Measurements from ENCODE around the gene PRR9. TPM values are rescaled to one million over a fixed set of nuclear protein-coding genes. Genes with fewer than 3 reads are reported as not detected.

PRR9 gene
- polyA plus RNA-seq, 2 donors, result not detected

GRCh38 chr1:153260585-153261280, 43.3 kb downstream of the PRR9 start:
- H3K27me3 ChIP-seq (ENCODE audit: control insufficient read depth in 1 of 2, insufficient read depth in 2 of 2, low read length in 2 of 2), result peaks cover 0 to 5% of the 10 kb centered on the region in 2 donors

GRCh38 chr1:153261281-153262069, 44.1 kb downstream of the PRR9 start:
- H3K36me3 ChIP-seq (ENCODE audit: control insufficient read depth in 2 of 2, insufficient read depth in 2 of 2, low read length in 1 of 2), result no peaks in the 10 kb centered on the region
- WGBS, 2 donors, result 3% methylated on average over 66 to 80 of the region's 80 CpGs
- H3K27ac ChIP-seq (ENCODE audit: low read depth in 2 of 2, low read length in 1 of 2), result no peak overlapping the region
- no peaks in the 10 kb centered on the region for H3K4me1 ChIP-seq (ENCODE audit: control insufficient read depth in 2 of 2, insufficient read depth in 2 of 2, low read length in 1 of 2)
- peak overlapping the region; percentile 55 to 67 for H3K4me3 ChIP-seq (ENCODE audit: low read depth in 1 of 2, low read length in 2 of 2)
- no peaks in the 10 kb centered on the region for H3K9me3 ChIP-seq (ENCODE audit: control insufficient read depth in 2 of 2, insufficient read depth in 1 of 2, low read depth in 1 of 2, low read length in 1 of 2)
- H3K27me3 ChIP-seq (ENCODE audit: control insufficient read depth in 1 of 2, insufficient read depth in 2 of 2, low read length in 2 of 2), result peaks cover 0 to 5% of the 10 kb centered on the region in 2 donors

More at GRCh38 chr1:153260585-153261280, 43.3 kb downstream of the PRR9 start:
- peak overlapping the region; percentile 55 to 67 for H3K4me3 ChIP-seq (ENCODE audit: low read depth in 1 of 2, low read length in 2 of 2)
- H3K4me1 ChIP-seq (ENCODE audit: control insufficient read depth in 2 of 2, insufficient read depth in 2 of 2, low read length in 1 of 2), result no peaks in the 10 kb centered on the region
- no peaks in the 10 kb centered on the region for H3K36me3 ChIP-seq (ENCODE audit: control insufficient read depth in 2 of 2, insufficient read depth in 2 of 2, low read length in 1 of 2)
- 11 to 13% methylated on average over 35 to 45 of the region's 45 CpGs for WGBS, 2 donors
- no peak overlapping the region for H3K27ac ChIP-seq (ENCODE audit: low read depth in 2 of 2, low read length in 1 of 2)
- H3K9me3 ChIP-seq (ENCODE audit: control insufficient read depth in 2 of 2, insufficient read depth in 1 of 2, low read depth in 1 of 2, low read length in 1 of 2), result no peaks in the 10 kb centered on the region

- Histone ChIP-seq H3K36me3 (ENCODE audit: control insufficient read depth in 2 of 2, insufficient read depth in 2 of 2, low read length in 1 of 2) (no peaks in the 10 kb centered on the region), H3K4me3 (ENCODE audit: low read depth in 1 of 2, low read length in 2 of 2) (peak overlapping the region; percentile 55 to 67), H3K9me3 (ENCODE audit: control insufficient read depth in 2 of 2, insufficient read depth in 1 of 2, low read depth in 1 of 2, low read length in 1 of 2) (no peaks in the 10 kb centered on the region), H3K27ac (ENCODE audit: low read depth in 2 of 2, low read length in 1 of 2) (no peak overlapping the region), H3K27me3 (ENCODE audit: control insufficient read depth in 1 of 2, insufficient read depth in 2 of 2, low read length in 2 of 2) (peaks cover 0 to 5% of the 10 kb centered on the region in 2 donors), H3K4me1 (ENCODE audit: control insufficient read depth in 2 of 2, insufficient read depth in 2 of 2, low read length in 1 of 2) (no peaks in the 10 kb centered on the region)
- 32 to 40% methylated on average over 6 of the region's 6 CpGs for WGBS, 2 donors
Observed at GRCh38 chr1:153262070-153262366, 44.6 kb downstream of the PRR9 start.

- 31 to 38% methylated on average over 10 of the region's 10 CpGs for WGBS, 2 donors
- no peaks in the 10 kb centered on the region for H3K36me3 ChIP-seq (ENCODE audit: control insufficient read depth in 2 of 2, insufficient read depth in 2 of 2, low read length in 1 of 2)
- H3K4me3 ChIP-seq (ENCODE audit: low read depth in 1 of 2, low read length in 2 of 2), result no peak overlapping the region
- peaks cover 0 to 5% of the 10 kb centered on the region in 2 donors for H3K27me3 ChIP-seq (ENCODE audit: control insufficient read depth in 1 of 2, insufficient read depth in 2 of 2, low read length in 2 of 2)
- no peaks in the 10 kb centered on the region for H3K9me3 ChIP-seq (ENCODE audit: control insufficient read depth in 2 of 2, insufficient read depth in 1 of 2, low read depth in 1 of 2, low read length in 1 of 2)
- no peaks in the 10 kb centered on the region for H3K4me1 ChIP-seq (ENCODE audit: control insufficient read depth in 2 of 2, insufficient read depth in 2 of 2, low read length in 1 of 2)
- no peak overlapping the region for H3K27ac ChIP-seq (ENCODE audit: low read depth in 2 of 2, low read length in 1 of 2)
Observed at GRCh38 chr1:153262462-153263157, 45.2 kb downstream of the PRR9 start.

- WGBS, 2 donors, result 83 to 91% methylated on average over 1 of the region's 1 CpG
- Histone ChIP-seq H3K27ac (ENCODE audit: low read depth in 2 of 2, low read length in 1 of 2) (no peak overlapping the region), H3K27me3 (ENCODE audit: control insufficient read depth in 1 of 2, insufficient read depth in 2 of 2, low read length in 2 of 2) (peaks cover 0 to 5% of the 10 kb centered on the region in 2 donors)
Observed at GRCh38 chr1:153265457-153265856, 48.1 kb downstream of the PRR9 start.

More at GRCh38 chr1:153265457-153265856, 48.1 kb downstream of the PRR9 start:
- Histone ChIP-seq H3K36me3 (ENCODE audit: control insufficient read depth in 2 of 2, insufficient read depth in 2 of 2, low read length in 1 of 2) (no peaks in the 10 kb centered on the region), H3K4me3 (ENCODE audit: low read depth in 1 of 2, low read length in 2 of 2) (no peak overlapping the region), H3K4me1 (ENCODE audit: control insufficient read depth in 2 of 2, insufficient read depth in 2 of 2, low read length in 1 of 2) (no peaks in the 10 kb centered on the region), H3K9me3 (ENCODE audit: control insufficient read depth in 2 of 2, insufficient read depth in 1 of 2, low read depth in 1 of 2, low read length in 1 of 2) (no peaks in the 10 kb centered on the region)

Other genes starting within 250 kb of the PRR9 start
- under 1 TPM in 1 of 2 donors, not detected in 1; 0.48 TPM for gene SPRR4, start 246.9 kb upstream of the PRR9 start, polyA plus RNA-seq
- gene SPRR1A, start 233.5 kb upstream of the PRR9 start, polyA plus RNA-seq, result 1,000 to 10,000 TPM; 3,249 to 3,812 TPM
- gene SPRR3, start 215.8 kb upstream of the PRR9 start, polyA plus RNA-seq, result over 10,000 TPM; 18,496 to 19,645 TPM
- 1,000 to 10,000 TPM; 2,433 to 2,781 TPM for gene SPRR1B, start 186.4 kb upstream of the PRR9 start, polyA plus RNA-seq
- gene SPRR2D, start 176.5 kb upstream of the PRR9 start, polyA plus RNA-seq, result 1,000 to 10,000 TPM; 1,582 to 3,252 TPM
- gene SPRR2A, start 160.1 kb upstream of the PRR9 start, polyA plus RNA-seq, result 1,000 to 10,000 TPM; 3,933 to 4,263 TPM
- gene SPRR2B, start 146.0 kb upstream of the PRR9 start, polyA plus RNA-seq, result 10 to 100 TPM; 10.9 to 75.1 TPM
- 1,000 to 10,000 TPM; 1,279 to 1,684 TPM for gene SPRR2E, start 123.1 kb upstream of the PRR9 start, polyA plus RNA-seq
- gene SPRR2F, start 104.1 kb upstream of the PRR9 start, polyA plus RNA-seq, result 100 to 1,000 TPM; 104 to 135 TPM
- 1 to 10 TPM in 1 of 2 donors, under 1 TPM in 1; 0.49 to 2.0 TPM for gene SPRR2G, start 66.7 kb upstream of the PRR9 start, polyA plus RNA-seq
- not detected for gene LELP1, start 14.2 kb upstream of the PRR9 start, polyA plus RNA-seq
- under 1 TPM in 1 of 2 donors, not detected in 1; 0.28 TPM for gene LORICRIN, start 42.1 kb downstream of the PRR9 start, polyA plus RNA-seq
- 10 to 100 TPM in 1 of 2 donors, 1 to 10 TPM in 1; 9.9 to 21.5 TPM for gene PGLYRP3, start 95.4 kb downstream of the PRR9 start, polyA plus RNA-seq
- gene PGLYRP4, start 131.3 kb downstream of the PRR9 start, polyA plus RNA-seq, result 1 to 10 TPM; 3.1 to 3.3 TPM
- over 10,000 TPM; 47,233 to 60,368 TPM for gene S100A9, start 140.3 kb downstream of the PRR9 start, polyA plus RNA-seq
- 100 to 1,000 TPM in 1 of 2 donors, 10 to 100 TPM in 1; 67.2 to 222 TPM for gene S100A12, start 158.0 kb downstream of the PRR9 start, polyA plus RNA-seq
- over 10,000 TPM; 44,360 to 65,887 TPM for gene S100A8, start 173.5 kb downstream of the PRR9 start, polyA plus RNA-seq
- 1 to 10 TPM in 1 of 2 donors, under 1 TPM in 1; 0.02 to 1.3 TPM for gene S100A7A, start 198.9 kb downstream of the PRR9 start, polyA plus RNA-seq
- gene S100A7, start 243.1 kb downstream of the PRR9 start, polyA plus RNA-seq, result 100 to 1,000 TPM; 115 to 689 TPM

Data from esophagus (tissue), 2 donors.